ES-I3 (cell line): Measurements from ENCODE around the gene ACTL8.

Experiments used
- H3K36me3 ChIP-seq: 2 replicates; pipeline ENCODE4 v1.6.1; 2013; ENCODE audit warnings: mild to moderate bottlenecking, low read length, control low read depth, moderate library complexity; ENCODE audit not compliant: insufficient read depth
- H3K4me1 ChIP-seq: 2 replicates; pipeline ENCODE4 v1.6.1; 2013; ENCODE audit warnings: mild to moderate bottlenecking, control low read depth, low read length; ENCODE audit not compliant: insufficient read depth
- H3K9ac ChIP-seq: 2 replicates; pipeline ENCODE4 v1.6.1; 2013; ENCODE audit warnings: low read depth, mild to moderate bottlenecking, low read length, moderate library complexity
- H3K9me3 ChIP-seq: 2 replicates; pipeline ENCODE4 v1.6.1; 2013; ENCODE audit warnings: mild to moderate bottlenecking, low read length, moderate library complexity; ENCODE audit not compliant: control insufficient read depth, insufficient read depth

Gene ACTL8

GRCh38 chr1:17795081-17795809 lies 40.1 kb downstream of the ACTL8 start:
- H3K4me1 ChIP-seq, result no peaks in the 10 kb centered on the region
- H3K9me3 ChIP-seq, result no peaks in the 10 kb centered on the region
- no peak overlapping the region for H3K9ac ChIP-seq
- H3K36me3 ChIP-seq, result no peaks in the 10 kb centered on the region

GRCh38 chr1:17795836-17796645 lies 40.9 kb downstream of the ACTL8 start:
- H3K4me1 ChIP-seq, result no peaks in the 10 kb centered on the region
- H3K9me3 ChIP-seq, result no peaks in the 10 kb centered on the region
- H3K36me3 ChIP-seq, result no peaks in the 10 kb centered on the region

GRCh38 chr1:17797478-17797877 lies 42.3 kb downstream of the ACTL8 start:
- Histone ChIP-seq H3K9me3 (no peaks in the 10 kb centered on the region), H3K4me1 (no peaks in the 10 kb centered on the region), H3K36me3 (no peaks in the 10 kb centered on the region), H3K9ac (no peak overlapping the region)

More at GRCh38 chr1:17795836-17796645, 40.9 kb downstream of the ACTL8 start:
- H3K9ac ChIP-seq, result no peak overlapping the region

- Histone ChIP-seq H3K9me3 (no peaks in the 10 kb centered on the region), H3K36me3 (no peaks in the 10 kb centered on the region), H3K9ac (no peak overlapping the region), H3K4me1 (no peaks in the 10 kb centered on the region)
Measured at GRCh38 chr1:17798011-17798410, 42.9 kb downstream of the ACTL8 start.

- no peak overlapping the region for H3K9ac ChIP-seq
- H3K4me1 ChIP-seq, result no peaks in the 10 kb centered on the region
- H3K36me3 ChIP-seq, result no peaks in the 10 kb centered on the region
- H3K9me3 ChIP-seq, result no peaks in the 10 kb centered on the region
Measured at GRCh38 chr1:17798799-17799382, 43.8 kb downstream of the ACTL8 start.

GRCh38 chr1:17799642-17800041 lies 44.5 kb downstream of the ACTL8 start:
- H3K4me1 ChIP-seq, result no peaks in the 10 kb centered on the region
- no peaks in the 10 kb centered on the region for H3K36me3 ChIP-seq
- H3K9me3 ChIP-seq, result no peaks in the 10 kb centered on the region
- no peak overlapping the region for H3K9ac ChIP-seq

GRCh38 chr1:17802164-17802563 lies 47.0 kb downstream of the ACTL8 start:
- H3K9me3 ChIP-seq, result no peaks in the 10 kb centered on the region
- no peaks in the 10 kb centered on the region for H3K36me3 ChIP-seq
- no peaks in the 10 kb centered on the region for H3K4me1 ChIP-seq
- H3K9ac ChIP-seq, result no peak overlapping the region

DNA sequence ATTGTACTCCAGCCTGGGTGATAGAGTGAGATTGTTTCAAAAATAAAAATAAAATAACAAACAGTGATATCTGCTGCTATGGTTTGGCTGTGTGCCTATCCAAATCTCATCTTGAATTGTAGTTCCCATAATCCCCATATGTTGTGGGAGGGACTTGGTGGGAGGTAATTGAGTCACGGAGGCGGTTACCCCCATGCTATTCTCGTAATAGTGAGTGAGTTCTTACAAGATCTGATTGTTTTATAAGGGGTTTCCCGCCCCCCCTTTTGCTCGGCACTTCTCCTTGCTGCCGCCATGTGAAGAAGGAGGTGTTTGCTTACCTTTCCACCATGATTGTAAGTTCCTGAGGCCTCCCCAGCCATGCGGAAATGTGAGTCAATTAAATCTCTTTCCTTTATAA lies 47.8 kb downstream of the ACTL8 start:
- H3K4me1 ChIP-seq, result no peaks in the 10 kb centered on the region
- H3K9ac ChIP-seq, result no peak overlapping the region

GRCh38 chr1:17805869-17806684 lies 50.9 kb downstream of the ACTL8 start:
- Histone ChIP-seq H3K4me1 (no peaks in the 10 kb centered on the region), H3K9me3 (peaks cover 3% of the 10 kb centered on the region; the same call in 1 of the 2 replicates), H3K36me3 (no peaks in the 10 kb centered on the region), H3K9ac (no peak overlapping the region)

More for the DNA sequence above, 47.8 kb downstream of the ACTL8 start:
- Histone ChIP-seq H3K9me3 (no peaks in the 10 kb centered on the region), H3K36me3 (no peaks in the 10 kb centered on the region)

DNA sequence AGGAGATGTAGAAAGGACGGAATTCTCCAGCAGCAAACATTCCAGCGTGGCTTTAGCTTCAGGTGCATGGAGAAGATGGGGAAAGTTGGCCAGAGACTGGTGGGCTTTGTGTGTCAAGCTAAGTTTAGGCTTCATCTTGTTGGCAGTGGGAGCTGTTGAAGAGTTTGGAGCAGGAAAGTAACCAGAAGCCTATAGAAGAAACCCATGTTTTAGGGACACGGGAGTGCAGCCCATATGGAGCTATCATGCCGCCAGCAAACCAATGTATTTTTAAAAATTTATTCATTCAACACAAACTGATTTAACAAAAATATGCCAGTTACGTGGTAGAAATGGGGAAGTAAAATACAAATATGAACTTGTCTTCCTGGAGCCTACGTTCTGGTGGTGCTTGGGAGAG lies 53.7 kb downstream of the ACTL8 start:
- Histone ChIP-seq H3K9me3 (peaks cover 3% of the 10 kb centered on the region; the same call in 1 of the 2 replicates), H3K36me3 (no peaks in the 10 kb centered on the region), H3K4me1 (no peaks in the 10 kb centered on the region), H3K9ac (no peak overlapping the region)

DNA sequence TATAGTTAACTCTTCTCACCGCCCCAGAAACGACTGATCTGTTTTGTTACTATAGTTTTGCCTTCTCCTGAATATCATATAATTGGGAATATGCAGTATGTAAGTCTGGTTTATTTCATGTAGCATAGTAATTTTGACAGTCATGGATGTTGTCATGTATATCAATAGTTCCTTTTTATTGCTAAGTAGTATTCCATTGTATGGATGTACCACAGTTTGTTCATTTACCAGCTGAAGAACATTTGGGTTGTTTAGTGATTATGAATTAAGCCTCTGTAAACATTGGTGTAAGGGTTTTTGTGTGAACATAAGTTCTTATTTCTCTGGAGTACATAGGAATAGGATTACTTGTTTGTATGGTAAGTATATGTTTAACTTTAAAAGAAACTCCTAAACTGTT lies 55.5 kb downstream of the ACTL8 start:
- Histone ChIP-seq H3K9me3 (peaks cover 3% of the 10 kb centered on the region; the same call in 1 of the 2 replicates), H3K36me3 (no peaks in the 10 kb centered on the region), H3K9ac (no peak overlapping the region), H3K4me1 (no peaks in the 10 kb centered on the region)

DNA sequence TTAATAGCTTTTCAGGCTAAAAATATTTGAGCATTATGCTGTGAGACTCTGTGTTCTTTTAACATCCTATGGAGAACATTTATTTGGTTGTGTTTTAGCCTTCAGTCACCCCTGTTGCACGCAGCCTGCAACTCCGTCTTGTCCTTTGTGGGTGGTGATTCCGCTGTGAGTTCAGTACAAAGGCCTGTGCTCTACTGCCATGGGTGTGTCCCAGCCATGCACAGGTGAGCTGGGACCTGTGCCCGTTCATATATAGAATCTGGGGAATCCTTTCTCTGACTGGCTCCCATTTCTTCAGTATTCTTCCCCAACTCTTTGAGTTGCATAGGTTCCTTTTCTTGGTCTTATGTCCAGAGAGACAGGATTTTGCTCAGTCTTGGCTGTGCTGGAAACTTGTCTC lies 61.4 kb downstream of the ACTL8 start:
- Histone ChIP-seq H3K9ac (no peak overlapping the region), H3K36me3 (no peaks in the 10 kb centered on the region), H3K4me1 (no peaks in the 10 kb centered on the region), H3K9me3 (no peaks in the 10 kb centered on the region)

GRCh38 chr1:17819129-17819802 lies 64.1 kb downstream of the ACTL8 start:
- no peak overlapping the region for H3K9ac ChIP-seq
- H3K4me1 ChIP-seq, result no peaks in the 10 kb centered on the region
- no peaks in the 10 kb centered on the region for H3K9me3 ChIP-seq
- H3K36me3 ChIP-seq, result no peaks in the 10 kb centered on the region

GRCh38 chr1:17820198-17820597 lies 65.1 kb downstream of the ACTL8 start:
- no peaks in the 10 kb centered on the region for H3K4me1 ChIP-seq
- no peaks in the 10 kb centered on the region for H3K9me3 ChIP-seq
- H3K36me3 ChIP-seq, result no peaks in the 10 kb centered on the region
- no peak overlapping the region for H3K9ac ChIP-seq
